Measurements from ENCODE around the gene USP17L28.
"Not testable (repeated sequence)": the region's sequence is repeated elsewhere in the genome, so short reads cannot be mapped to it uniquely, and the experiment has no call there.

USP17L28 gene

DNA sequence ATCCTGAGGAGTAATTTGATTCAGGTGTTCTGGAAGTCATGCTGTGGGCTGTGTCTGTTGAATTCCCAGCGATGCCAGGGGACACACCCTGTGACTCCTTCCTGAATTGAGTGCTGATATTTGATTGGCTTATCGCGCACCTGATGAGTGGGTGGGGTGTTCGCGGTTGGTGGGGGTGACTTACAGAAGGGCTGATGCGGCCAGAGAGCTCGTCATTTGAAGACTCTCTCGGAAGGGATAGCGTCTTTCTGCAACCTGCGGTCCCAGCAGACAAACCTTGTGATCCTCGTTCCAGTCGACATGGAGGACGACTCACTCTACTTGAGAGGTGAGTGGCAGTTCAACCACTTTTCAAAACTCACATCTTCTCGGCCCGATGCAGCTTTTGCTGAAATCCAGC lies at the start of gene USP17L28:
Gene USP17L28, plus strand, starts transcription at position 301 of the 400 bp plus-strand sequence. Its CDS starts 0 bp downstream, at position 301.
- H3K9me3 ChIP-seq (ENCODE audit: control insufficient read depth in 1 of 2, low read length in 2 of 2); H3K4me1 ChIP-seq (ENCODE audit: control insufficient read depth in 1 of 2, insufficient read depth in 2 of 2, low read length in 2 of 2); H3K4me3 ChIP-seq (ENCODE audit: low read depth in 1 of 2, low read length in 2 of 2); H3K27ac ChIP-seq (ENCODE audit: low read length); H3K27me3 ChIP-seq (ENCODE audit: low read depth, low read length); H3K36me3 ChIP-seq (ENCODE audit: control insufficient read depth in 1 of 2, insufficient read depth in 2 of 2, low read length in 2 of 2): not testable (repeated sequence)

DNA sequence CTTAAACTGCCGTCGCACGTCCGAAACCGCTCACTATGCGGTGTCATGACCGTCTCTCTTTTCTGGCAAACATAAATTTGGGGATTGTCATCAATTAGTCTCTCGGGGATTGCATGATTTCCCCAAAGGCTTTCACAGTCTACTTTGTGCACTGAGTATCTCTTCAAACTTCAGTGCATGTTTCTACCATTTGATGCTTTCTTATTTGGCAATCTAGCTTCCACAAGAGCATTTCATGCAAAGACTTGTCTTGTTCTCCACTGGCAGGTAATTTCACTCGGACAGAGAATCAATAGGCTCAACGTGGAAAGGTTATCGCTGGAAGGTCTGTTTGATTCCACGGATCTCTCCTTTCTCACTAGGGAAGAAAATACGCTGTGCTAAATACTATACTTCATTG lies 24.5 kb upstream of the USP17L28 start:
- H3K36me3 ChIP-seq (ENCODE audit: control insufficient read depth in 1 of 2, insufficient read depth in 2 of 2, low read length in 2 of 2); H3K4me1 ChIP-seq (ENCODE audit: control insufficient read depth in 1 of 2, insufficient read depth in 2 of 2, low read length in 2 of 2); H3K4me3 ChIP-seq (ENCODE audit: low read depth in 1 of 2, low read length in 2 of 2); H3K9me3 ChIP-seq (ENCODE audit: control insufficient read depth in 1 of 2, low read length in 2 of 2); H3K27me3 ChIP-seq (ENCODE audit: low read depth, low read length); H3K27ac ChIP-seq (ENCODE audit: low read length): not testable (repeated sequence)

GRCh38 chr4:9324865-9325264 lies 23.8 kb upstream of the USP17L28 start, which contains the start of gene USP17L24:
TSS of gene USP17L24 (plus strand) at chr4:9325165. CDS start at chr4:9325165, 0 bp downstream.
- not testable (repeated sequence) for H3K4me3 ChIP-seq (ENCODE audit: low read depth in 1 of 2, low read length in 2 of 2); H3K27ac ChIP-seq (ENCODE audit: low read length); H3K27me3 ChIP-seq (ENCODE audit: low read depth, low read length); H3K9me3 ChIP-seq (ENCODE audit: control insufficient read depth in 1 of 2, low read length in 2 of 2); H3K4me1 ChIP-seq (ENCODE audit: control insufficient read depth in 1 of 2, insufficient read depth in 2 of 2, low read length in 2 of 2); H3K36me3 ChIP-seq (ENCODE audit: control insufficient read depth in 1 of 2, insufficient read depth in 2 of 2, low read length in 2 of 2)

GRCh38 chr4:9329611-9330010 lies 19.1 kb upstream of the USP17L28 start, which contains the start of gene USP17L25:
TSS of gene USP17L25 (plus strand) at chr4:9329911. CDS start at chr4:9329911, 0 bp downstream.
- not testable (repeated sequence) for H3K4me3 ChIP-seq (ENCODE audit: low read depth in 1 of 2, low read length in 2 of 2); H3K27me3 ChIP-seq (ENCODE audit: low read depth, low read length); H3K9me3 ChIP-seq (ENCODE audit: control insufficient read depth in 1 of 2, low read length in 2 of 2); H3K36me3 ChIP-seq (ENCODE audit: control insufficient read depth in 1 of 2, insufficient read depth in 2 of 2, low read length in 2 of 2); H3K4me1 ChIP-seq (ENCODE audit: control insufficient read depth in 1 of 2, insufficient read depth in 2 of 2, low read length in 2 of 2); H3K27ac ChIP-seq (ENCODE audit: low read length)

GRCh38 chr4:9334358-9334757 lies 14.3 kb upstream of the USP17L28 start, which contains the start of gene USP17L26:
TSS of gene USP17L26 (plus strand) at chr4:9334658. CDS start at chr4:9334658, 0 bp downstream.
- H3K9me3 ChIP-seq (ENCODE audit: control insufficient read depth in 1 of 2, low read length in 2 of 2); H3K4me1 ChIP-seq (ENCODE audit: control insufficient read depth in 1 of 2, insufficient read depth in 2 of 2, low read length in 2 of 2); H3K27ac ChIP-seq (ENCODE audit: low read length); H3K36me3 ChIP-seq (ENCODE audit: control insufficient read depth in 1 of 2, insufficient read depth in 2 of 2, low read length in 2 of 2); H3K27me3 ChIP-seq (ENCODE audit: low read depth, low read length); H3K4me3 ChIP-seq (ENCODE audit: low read depth in 1 of 2, low read length in 2 of 2): not testable (repeated sequence)

- not testable (repeated sequence) for H3K27ac ChIP-seq (ENCODE audit: low read length); H3K9me3 ChIP-seq (ENCODE audit: control insufficient read depth in 1 of 2, low read length in 2 of 2); H3K27me3 ChIP-seq (ENCODE audit: low read depth, low read length); H3K36me3 ChIP-seq (ENCODE audit: control insufficient read depth in 1 of 2, insufficient read depth in 2 of 2, low read length in 2 of 2); H3K4me3 ChIP-seq (ENCODE audit: low read depth in 1 of 2, low read length in 2 of 2); H3K4me1 ChIP-seq (ENCODE audit: control insufficient read depth in 1 of 2, insufficient read depth in 2 of 2, low read length in 2 of 2)
Observed at GRCh38 chr4:9339103-9339502, 9.6 kb upstream of the USP17L28 start, which contains the start of gene USP17L5. TSS of gene USP17L5 (plus strand) at chr4:9339403. CDS start at chr4:9339403, 0 bp downstream.

DNA sequence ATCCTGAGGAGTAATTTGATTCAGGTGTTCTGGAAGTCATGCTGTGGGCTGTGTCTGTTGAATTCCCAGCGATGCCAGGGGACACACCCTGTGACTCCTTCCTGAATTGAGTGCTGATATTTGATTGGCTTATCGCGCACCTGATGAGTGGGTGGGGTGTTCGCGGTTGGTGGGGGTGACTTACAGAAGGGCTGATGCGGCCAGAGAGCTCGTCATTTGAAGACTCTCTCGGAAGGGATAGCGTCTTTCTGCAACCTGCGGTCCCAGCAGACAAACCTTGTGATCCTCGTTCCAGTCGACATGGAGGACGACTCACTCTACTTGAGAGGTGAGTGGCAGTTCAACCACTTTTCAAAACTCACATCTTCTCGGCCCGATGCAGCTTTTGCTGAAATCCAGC lies 4.8 kb upstream of the USP17L28 start, which contains the start of gene USP17L27:
Gene USP17L27, plus strand, starts transcription at position 301 of the 400 bp plus-strand sequence. Its CDS starts 0 bp downstream, at position 301.
- H3K27me3 ChIP-seq (ENCODE audit: low read depth, low read length); H3K4me1 ChIP-seq (ENCODE audit: control insufficient read depth in 1 of 2, insufficient read depth in 2 of 2, low read length in 2 of 2); H3K27ac ChIP-seq (ENCODE audit: low read length); H3K4me3 ChIP-seq (ENCODE audit: low read depth in 1 of 2, low read length in 2 of 2); H3K9me3 ChIP-seq (ENCODE audit: control insufficient read depth in 1 of 2, low read length in 2 of 2); H3K36me3 ChIP-seq (ENCODE audit: control insufficient read depth in 1 of 2, insufficient read depth in 2 of 2, low read length in 2 of 2): not testable (repeated sequence)

- not testable (repeated sequence) for H3K9me3 ChIP-seq (ENCODE audit: control insufficient read depth in 1 of 2, low read length in 2 of 2); H3K4me1 ChIP-seq (ENCODE audit: control insufficient read depth in 1 of 2, insufficient read depth in 2 of 2, low read length in 2 of 2); H3K27ac ChIP-seq (ENCODE audit: low read length); H3K27me3 ChIP-seq (ENCODE audit: low read depth, low read length); H3K4me3 ChIP-seq (ENCODE audit: low read depth in 1 of 2, low read length in 2 of 2); H3K36me3 ChIP-seq (ENCODE audit: control insufficient read depth in 1 of 2, insufficient read depth in 2 of 2, low read length in 2 of 2)
Observed at GRCh38 chr4:9350866-9351265, 2.2 kb downstream of the USP17L28 start.

- H3K27ac ChIP-seq (ENCODE audit: low read length); H3K27me3 ChIP-seq (ENCODE audit: low read depth, low read length); H3K9me3 ChIP-seq (ENCODE audit: control insufficient read depth in 1 of 2, low read length in 2 of 2); H3K4me3 ChIP-seq (ENCODE audit: low read depth in 1 of 2, low read length in 2 of 2); H3K4me1 ChIP-seq (ENCODE audit: control insufficient read depth in 1 of 2, insufficient read depth in 2 of 2, low read length in 2 of 2); H3K36me3 ChIP-seq (ENCODE audit: control insufficient read depth in 1 of 2, insufficient read depth in 2 of 2, low read length in 2 of 2): not testable (repeated sequence)
Observed at GRCh38 chr4:9353338-9353737, 4.6 kb downstream of the USP17L28 start, which contains the start of gene USP17L29. TSS of gene USP17L29 (plus strand) at chr4:9353638. CDS start at chr4:9353638, 0 bp downstream.

DNA sequence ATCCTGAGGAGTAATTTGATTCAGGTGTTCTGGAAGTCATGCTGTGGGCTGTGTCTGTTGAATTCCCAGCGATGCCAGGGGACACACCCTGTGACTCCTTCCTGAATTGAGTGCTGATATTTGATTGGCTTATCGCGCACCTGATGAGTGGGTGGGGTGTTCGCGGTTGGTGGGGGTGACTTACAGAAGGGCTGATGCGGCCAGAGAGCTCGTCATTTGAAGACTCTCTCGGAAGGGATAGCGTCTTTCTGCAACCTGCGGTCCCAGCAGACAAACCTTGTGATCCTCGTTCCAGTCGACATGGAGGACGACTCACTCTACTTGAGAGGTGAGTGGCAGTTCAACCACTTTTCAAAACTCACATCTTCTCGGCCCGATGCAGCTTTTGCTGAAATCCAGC lies 14.1 kb downstream of the USP17L28 start, which contains the start of gene USP17L30:
Gene USP17L30, plus strand, starts transcription at position 301 of the 400 bp plus-strand sequence. Its CDS starts 0 bp downstream, at position 301.
- H3K4me3 ChIP-seq (ENCODE audit: low read depth in 1 of 2, low read length in 2 of 2); H3K36me3 ChIP-seq (ENCODE audit: control insufficient read depth in 1 of 2, insufficient read depth in 2 of 2, low read length in 2 of 2); H3K27ac ChIP-seq (ENCODE audit: low read length); H3K9me3 ChIP-seq (ENCODE audit: control insufficient read depth in 1 of 2, low read length in 2 of 2); H3K27me3 ChIP-seq (ENCODE audit: low read depth, low read length); H3K4me1 ChIP-seq (ENCODE audit: control insufficient read depth in 1 of 2, insufficient read depth in 2 of 2, low read length in 2 of 2): not testable (repeated sequence)

DNA sequence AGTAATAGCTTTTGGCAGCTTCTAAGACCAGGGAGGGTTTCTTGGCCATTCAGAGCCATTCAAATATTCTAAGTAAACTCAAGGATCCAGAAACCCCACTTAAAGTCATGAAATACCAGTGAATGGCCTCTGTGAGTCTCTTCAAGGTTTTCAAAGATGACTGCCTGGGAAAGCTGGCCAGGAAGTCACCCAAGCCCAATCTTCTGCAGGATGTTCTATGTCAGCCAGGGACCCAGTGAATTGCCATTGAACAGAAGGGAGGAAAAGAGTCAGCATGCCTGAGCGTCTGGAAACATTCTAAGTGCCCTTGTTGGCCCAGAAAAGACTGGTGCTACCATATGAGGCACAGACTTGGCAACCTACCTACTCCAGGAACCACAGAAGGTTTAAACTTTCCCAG lies 31.2 kb downstream of the USP17L28 start:
- not testable (repeated sequence) for H3K4me3 ChIP-seq (ENCODE audit: low read depth in 1 of 2, low read length in 2 of 2); H3K36me3 ChIP-seq (ENCODE audit: control insufficient read depth in 1 of 2, insufficient read depth in 2 of 2, low read length in 2 of 2); H3K27me3 ChIP-seq (ENCODE audit: low read depth, low read length); H3K4me1 ChIP-seq (ENCODE audit: control insufficient read depth in 1 of 2, insufficient read depth in 2 of 2, low read length in 2 of 2); H3K27ac ChIP-seq (ENCODE audit: low read length); H3K9me3 ChIP-seq (ENCODE audit: control insufficient read depth in 1 of 2, low read length in 2 of 2)

- not testable (repeated sequence) for H3K27ac ChIP-seq (ENCODE audit: low read length); H3K4me1 ChIP-seq (ENCODE audit: control insufficient read depth in 1 of 2, insufficient read depth in 2 of 2, low read length in 2 of 2); H3K36me3 ChIP-seq (ENCODE audit: control insufficient read depth in 1 of 2, insufficient read depth in 2 of 2, low read length in 2 of 2); H3K9me3 ChIP-seq (ENCODE audit: control insufficient read depth in 1 of 2, low read length in 2 of 2); H3K27me3 ChIP-seq (ENCODE audit: low read depth, low read length)
- peak overlapping the region in 1 of 2 donors; percentile 58 for H3K4me3 ChIP-seq (ENCODE audit: low read depth in 1 of 2, low read length in 2 of 2)
Observed at GRCh38 chr4:9381012-9381534, 32.4 kb downstream of the USP17L28 start.
